ENCODE measurements around the gene RRAS2.
"Not testable (repeated sequence)": the region's sequence is repeated elsewhere in the genome, so short reads cannot be mapped to it uniquely, and the experiment has no call there.

The RRAS2 gene

DNA sequence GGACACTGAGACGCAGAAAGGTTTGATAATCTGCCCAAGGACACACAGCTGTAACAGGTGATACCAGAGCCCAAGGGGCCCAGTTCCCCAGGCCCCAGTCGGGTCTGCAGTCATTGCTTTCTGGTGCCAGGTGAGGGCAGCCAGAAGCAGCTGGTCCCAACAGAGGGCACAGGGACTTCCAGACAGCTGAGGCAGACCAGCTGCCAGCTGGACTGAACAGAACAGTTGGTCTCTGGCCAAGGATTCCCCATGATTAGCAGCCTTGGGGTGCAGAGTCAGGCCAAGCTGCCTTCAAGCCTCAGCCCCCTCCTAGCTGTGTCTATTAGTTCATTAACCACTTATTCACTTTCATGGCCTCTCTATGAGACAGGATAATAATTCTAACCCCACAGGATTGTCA is 105.6 kb downstream of the RRAS2 start:
- Mint-ChIP-seq H3K4me3 (no peak overlapping the region), H3K9me3 (no peaks in the 10 kb centered on the region), H3K27ac (no peak overlapping the region), H3K4me1 (peaks cover 10% of the 10 kb centered on the region), H3K27me3 (no peaks in the 10 kb centered on the region)
- no peak for DNase-seq
- ATAC-seq = peak; percentile 37

DNA sequence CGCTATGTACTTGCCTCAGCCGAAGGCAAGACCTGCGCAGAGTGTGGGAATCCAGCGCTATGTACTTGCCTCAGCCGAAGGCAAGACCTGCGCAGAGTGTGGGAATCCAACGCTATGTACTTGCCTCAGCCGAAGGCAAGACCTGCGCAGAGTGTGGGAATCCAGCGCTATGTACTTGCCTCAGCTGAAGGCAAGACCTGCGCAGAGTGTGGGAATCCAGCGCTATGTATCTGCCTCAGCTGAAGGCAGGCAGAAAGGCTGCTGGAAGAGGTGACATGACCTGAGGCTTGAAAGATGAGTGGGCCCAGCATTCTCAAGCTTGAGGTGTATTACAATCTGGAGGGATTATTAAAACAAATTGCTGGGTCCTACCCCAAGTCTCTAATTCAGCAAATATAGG is 106.5 kb downstream of the RRAS2 start:
- ATAC-seq, DNase-seq, H3K9me3 Mint-ChIP-seq, H3K27ac Mint-ChIP-seq, H3K4me3 Mint-ChIP-seq, H3K27me3 Mint-ChIP-seq: not testable (repeated sequence)
- H3K4me1 Mint-ChIP-seq = peaks cover 11% of the 10 kb centered on the region

DNA sequence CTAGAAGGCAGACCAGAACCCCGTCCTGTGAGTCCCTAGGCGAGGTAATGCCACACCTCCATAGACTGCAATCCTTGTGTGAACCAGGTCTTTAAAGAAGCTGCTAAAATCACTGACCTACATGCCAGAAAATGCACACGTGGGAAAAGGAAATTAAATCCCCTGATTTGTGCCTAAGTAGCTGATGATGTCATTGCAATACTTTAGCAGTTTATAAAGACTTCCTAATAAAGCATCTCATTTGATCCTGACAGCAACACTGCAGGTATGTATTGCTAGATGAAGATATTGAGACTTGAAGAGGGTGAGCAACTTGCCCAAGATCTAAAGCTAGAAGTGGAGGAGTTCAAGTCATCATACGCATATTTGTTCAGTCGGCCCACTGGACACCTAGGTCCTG is 107.2 kb downstream of the RRAS2 start:
- Mint-ChIP-seq H3K4me3 (no peak overlapping the region), H3K27ac (no peak overlapping the region), H3K4me1 (peaks cover 11% of the 10 kb centered on the region), H3K27me3 (peaks cover 5% of the 10 kb centered on the region), H3K9me3 (no peaks in the 10 kb centered on the region)
- DNase-seq = no peak
- ATAC-seq = no peak

DNA sequence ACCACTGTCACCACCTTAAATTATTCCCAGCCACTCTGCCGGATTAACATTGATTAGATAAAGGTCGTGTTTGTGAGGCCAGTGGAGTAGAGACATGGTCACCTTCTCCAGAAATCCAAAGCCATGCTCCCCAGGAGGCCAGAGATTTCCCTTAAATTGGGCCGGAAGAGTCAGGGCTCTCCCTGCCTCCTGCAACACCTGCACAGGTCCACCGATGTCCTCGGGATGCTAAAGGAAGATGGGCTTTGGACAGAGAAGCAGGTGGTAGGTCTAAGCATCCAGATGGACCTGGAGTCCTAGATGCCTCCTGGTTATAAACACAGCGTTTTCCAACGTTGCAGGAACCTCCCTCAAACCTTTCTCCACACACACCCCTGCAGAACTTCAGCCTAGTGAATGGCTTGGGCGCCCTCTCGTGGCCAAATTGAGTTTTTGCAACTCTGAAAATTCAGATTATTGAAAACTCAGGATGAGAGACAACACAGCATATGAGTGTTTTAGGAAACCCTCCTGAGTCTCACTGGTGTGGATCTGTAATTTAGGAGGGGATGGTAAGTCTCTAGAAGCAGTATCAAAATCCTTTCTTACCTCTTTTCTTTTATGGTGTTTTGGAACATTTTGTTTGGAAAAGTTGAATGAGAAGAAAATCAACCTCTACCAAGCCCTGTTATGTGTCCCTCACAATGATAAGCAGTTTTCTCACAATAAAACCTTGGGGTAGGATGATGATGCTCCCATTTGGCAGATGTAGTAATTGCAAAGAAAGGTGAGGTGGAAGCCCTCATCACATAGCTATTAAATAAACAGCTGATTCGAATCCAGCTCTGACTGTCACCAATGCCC is 109.6 kb downstream of the RRAS2 start:
- DNase-seq (peak; percentile 63 to 64), ATAC-seq (peak; percentile 53)
- Mint-ChIP-seq H3K4me3 (peak overlapping the region in 1 of 2 donors; percentile 51), H3K27ac (no peak overlapping the region), H3K9me3 (no peaks in the 10 kb centered on the region), H3K4me1 (peaks cover 11% of the 10 kb centered on the region), H3K27me3 (peaks cover 5% of the 10 kb centered on the region)

DNA sequence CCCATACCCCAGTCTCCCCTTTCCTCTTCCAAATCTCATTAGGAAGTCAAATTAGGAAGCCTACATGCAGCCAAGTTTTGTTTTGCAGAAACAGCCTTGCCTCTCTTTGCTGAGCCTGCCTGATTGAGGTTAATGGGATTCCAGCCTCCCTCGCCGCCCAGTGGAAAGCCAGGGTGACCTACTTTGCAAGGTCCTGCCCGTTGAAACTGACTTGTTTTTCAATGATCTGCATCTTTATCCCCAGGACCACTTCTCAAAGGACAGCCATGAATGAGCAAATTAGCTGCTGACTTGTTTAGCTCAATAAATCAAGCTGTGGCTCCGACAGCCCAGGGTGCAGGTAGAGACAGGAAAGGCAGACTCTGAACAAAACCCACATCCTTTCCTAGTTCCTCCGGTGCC is 110.4 kb downstream of the RRAS2 start:
- H3K9me3 Mint-ChIP-seq = no peaks in the 10 kb centered on the region
- no peak overlapping the region for H3K27ac Mint-ChIP-seq
- H3K27me3 Mint-ChIP-seq = peaks cover 5% of the 10 kb centered on the region
- DNase-seq (no peak), ATAC-seq (no peak)
- H3K4me1 Mint-ChIP-seq = peaks cover 11% of the 10 kb centered on the region
- no peak overlapping the region for H3K4me3 Mint-ChIP-seq

DNA sequence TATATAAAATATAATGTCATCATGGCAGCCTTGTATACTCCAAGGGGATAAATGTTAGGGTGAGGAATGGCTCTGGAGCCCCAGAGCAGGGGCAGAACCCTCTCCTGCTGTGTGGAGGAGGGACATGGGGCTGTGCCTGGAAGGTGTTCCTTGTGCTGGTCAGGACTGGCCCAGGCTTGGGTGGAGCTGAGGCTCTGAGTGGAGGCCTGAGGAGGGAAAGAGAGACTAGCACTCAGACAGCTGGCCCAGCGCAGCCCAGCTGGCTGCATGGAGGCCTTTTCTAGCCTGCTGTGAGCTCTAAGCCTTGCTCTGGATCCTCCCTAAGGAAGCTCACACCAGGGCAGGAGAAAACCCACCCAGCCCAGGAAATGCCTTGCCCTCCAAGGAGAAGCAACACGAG is 113.5 kb downstream of the RRAS2 start:
- Mint-ChIP-seq H3K27ac (no peak overlapping the region), H3K9me3 (no peaks in the 10 kb centered on the region), H3K4me1 (peaks cover 11% of the 10 kb centered on the region), H3K27me3 (peaks cover 5% of the 10 kb centered on the region), H3K4me3 (no peak overlapping the region)
- no peak for ATAC-seq
- no peak for DNase-seq

DNA sequence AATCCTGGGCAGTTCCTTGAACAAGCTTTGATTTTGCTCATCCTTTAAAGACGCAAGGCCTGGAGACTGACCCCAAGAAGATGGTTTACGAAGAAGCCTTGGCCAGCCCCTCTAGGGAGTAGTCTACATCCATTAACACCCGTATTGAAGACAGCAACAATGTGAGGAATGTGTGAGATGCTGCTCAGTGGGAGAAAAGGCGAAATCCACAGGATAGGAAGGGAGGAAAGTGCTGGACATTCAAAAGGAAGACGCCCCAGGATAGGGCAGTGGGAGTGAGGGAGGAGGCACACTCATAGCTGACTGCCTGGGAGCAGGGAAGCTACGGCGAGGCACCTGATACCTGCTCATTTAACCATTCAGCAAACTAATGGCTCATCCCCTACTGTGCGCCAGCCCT is 114.1 kb downstream of the RRAS2 start:
- H3K9me3 Mint-ChIP-seq = no peaks in the 10 kb centered on the region
- H3K4me3 Mint-ChIP-seq = no peak overlapping the region
- H3K27ac Mint-ChIP-seq = no peak overlapping the region
- H3K27me3 Mint-ChIP-seq = peaks cover 5% of the 10 kb centered on the region
- DNase-seq = no peak
- H3K4me1 Mint-ChIP-seq = peaks cover 11% of the 10 kb centered on the region
- no peak for ATAC-seq

DNA sequence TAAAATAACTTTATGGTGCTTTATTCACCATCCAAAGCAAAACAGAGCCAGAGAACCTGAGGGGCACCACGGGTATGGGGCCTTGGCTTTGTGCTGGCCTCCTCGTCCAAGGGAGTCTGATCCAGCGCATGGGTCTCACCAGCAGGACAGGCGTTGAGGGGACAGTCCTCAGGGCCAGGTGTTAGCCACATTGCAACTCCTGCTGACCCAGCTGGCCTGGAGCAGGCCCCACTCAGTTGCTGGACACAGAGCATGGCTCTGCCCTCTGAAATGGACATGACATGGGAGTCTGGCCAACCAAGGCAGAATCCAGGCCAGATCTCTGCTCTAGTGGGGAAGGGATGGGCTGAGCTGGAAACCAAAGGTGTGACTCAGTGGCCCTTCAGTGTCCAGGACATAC is 116.2 kb downstream of the RRAS2 start:
- H3K4me3 Mint-ChIP-seq = no peak overlapping the region
- DNase-seq (no peak), ATAC-seq (no peak)
- no peaks in the 10 kb centered on the region for H3K4me1 Mint-ChIP-seq
- no peaks in the 10 kb centered on the region for H3K9me3 Mint-ChIP-seq
- peaks cover 5% of the 10 kb centered on the region for H3K27me3 Mint-ChIP-seq
- H3K27ac Mint-ChIP-seq = peak overlapping the region in 1 of 2 donors; percentile 42

DNA sequence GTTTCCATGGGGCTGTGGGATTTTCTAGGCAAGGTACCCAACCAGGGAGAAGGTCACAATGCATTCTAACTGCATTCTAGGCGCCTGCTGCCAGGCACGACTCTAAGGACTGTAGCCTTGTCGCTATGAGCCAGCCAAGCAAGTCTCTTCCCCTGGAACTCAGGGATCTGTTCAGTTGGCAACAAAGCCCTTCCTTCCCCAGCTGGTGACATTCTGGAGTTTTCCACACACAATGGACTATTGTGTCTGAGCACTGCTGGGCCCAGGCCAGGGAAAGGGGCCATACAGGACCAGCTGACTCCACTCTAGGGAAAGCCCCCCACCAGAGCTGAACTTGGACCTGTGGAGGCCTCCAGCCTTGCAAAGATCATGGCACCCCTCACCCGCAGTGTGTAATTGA is 116.8 kb downstream of the RRAS2 start:
- no peaks in the 10 kb centered on the region for H3K9me3 Mint-ChIP-seq
- no peaks in the 10 kb centered on the region for H3K4me1 Mint-ChIP-seq
- no peaks in the 10 kb centered on the region for H3K27me3 Mint-ChIP-seq
- DNase-seq (no peak), ATAC-seq (no peak)
- no peak overlapping the region for H3K4me3 Mint-ChIP-seq
- peak overlapping the region in 1 of 2 donors; percentile 42 for H3K27ac Mint-ChIP-seq

DNA sequence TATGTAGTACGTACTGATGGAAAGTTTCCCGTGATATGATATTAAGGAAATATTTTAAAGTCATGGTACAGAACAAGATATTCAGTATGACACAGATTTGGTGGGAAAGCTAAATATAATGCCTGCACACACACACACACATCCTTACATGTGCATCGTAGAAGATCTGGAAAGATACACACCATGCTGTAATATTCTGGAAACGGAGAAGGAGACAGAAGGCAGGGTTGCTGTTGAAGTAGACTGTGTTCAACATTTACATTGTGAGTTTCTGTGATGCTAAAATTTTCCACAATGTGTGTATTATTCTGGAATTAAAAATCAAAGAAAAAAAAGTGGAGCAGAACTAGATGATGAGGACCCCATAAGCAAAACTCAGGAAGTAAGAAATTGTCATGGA is 118.0 kb downstream of the RRAS2 start:
- H3K4me3 Mint-ChIP-seq = no peak overlapping the region
- DNase-seq = no peak
- H3K27ac Mint-ChIP-seq = no peak overlapping the region
- no peak for ATAC-seq
- no peaks in the 10 kb centered on the region for H3K9me3 Mint-ChIP-seq
- H3K27me3 Mint-ChIP-seq = no peaks in the 10 kb centered on the region
- H3K4me1 Mint-ChIP-seq = no peaks in the 10 kb centered on the region

DNA sequence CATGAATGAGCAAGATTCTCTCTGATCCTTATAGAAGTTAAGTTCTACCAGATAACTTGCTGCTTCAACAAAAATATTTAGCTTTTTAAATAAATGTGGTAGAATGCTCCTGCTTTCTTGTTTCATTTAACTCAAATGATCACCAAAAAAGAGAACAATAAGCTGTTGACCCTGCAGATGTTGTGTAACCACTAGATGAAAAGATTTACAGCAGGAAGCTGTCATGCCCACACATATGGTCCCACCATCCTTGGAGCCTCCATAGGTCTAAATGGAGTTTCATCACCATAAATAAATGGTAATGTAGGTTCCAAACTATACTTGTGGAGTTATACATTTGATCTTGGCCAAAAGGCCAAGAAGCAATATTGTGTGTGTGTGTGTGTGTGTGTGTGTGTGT is 118.8 kb downstream of the RRAS2 start:
- H3K9me3 Mint-ChIP-seq = no peaks in the 10 kb centered on the region
- no peak for ATAC-seq
- DNase-seq = no peak
- no peak overlapping the region for H3K27ac Mint-ChIP-seq
- H3K27me3 Mint-ChIP-seq = no peaks in the 10 kb centered on the region
- no peaks in the 10 kb centered on the region for H3K4me1 Mint-ChIP-seq
- no peak overlapping the region for H3K4me3 Mint-ChIP-seq

DNA sequence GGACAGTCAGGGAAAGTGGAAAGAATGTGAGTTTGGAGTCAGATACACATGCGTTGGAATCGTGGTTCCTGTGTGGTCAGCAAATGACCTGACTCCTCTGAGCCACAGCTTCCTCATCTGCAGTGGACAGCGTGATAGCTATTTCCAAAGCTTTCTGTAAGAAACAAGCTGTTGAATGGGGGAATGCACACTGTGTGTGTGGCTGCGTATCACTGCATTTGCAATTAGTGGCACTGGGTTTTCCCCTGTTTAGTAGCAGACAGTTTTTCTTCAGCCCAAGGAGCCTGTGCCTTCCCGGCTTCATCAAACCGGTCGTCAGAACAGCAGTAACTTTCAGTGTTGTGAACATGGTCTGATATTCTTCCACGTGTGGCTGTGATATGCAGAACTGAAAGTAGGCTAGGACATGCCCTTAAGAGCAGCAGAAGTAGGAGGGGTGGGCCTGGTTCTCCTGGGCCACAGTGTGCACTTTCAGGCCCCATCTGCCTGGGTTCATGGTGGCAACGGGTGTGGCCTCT is 121.5 kb downstream of the RRAS2 start:
- peak overlapping the region in 1 of 2 donors; percentile 44 for H3K27ac Mint-ChIP-seq
- no peaks in the 10 kb centered on the region for H3K9me3 Mint-ChIP-seq
- H3K4me3 Mint-ChIP-seq = no peak overlapping the region
- ATAC-seq = no peak
- no peaks in the 10 kb centered on the region for H3K4me1 Mint-ChIP-seq
- no peaks in the 10 kb centered on the region for H3K27me3 Mint-ChIP-seq
- no peak for DNase-seq

DNA sequence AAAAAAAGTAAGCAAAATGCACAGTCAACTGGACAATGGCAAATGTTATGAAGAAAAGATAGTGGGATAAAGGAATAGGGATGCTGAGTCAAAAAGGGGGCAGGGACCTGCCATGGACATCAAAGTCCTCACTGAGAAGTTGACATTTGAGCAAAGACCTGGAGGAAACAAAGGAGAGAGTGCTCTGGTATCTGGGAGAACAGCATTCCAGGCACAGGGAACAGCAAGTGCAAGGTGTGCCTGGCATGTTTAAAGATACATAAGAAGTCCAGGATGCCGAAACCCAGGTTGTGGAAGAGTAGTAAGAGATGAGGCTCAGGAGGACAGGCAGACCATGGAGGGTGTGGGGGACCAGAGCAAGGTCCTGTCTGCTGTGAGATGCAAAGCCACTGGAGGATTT is 123.3 kb downstream of the RRAS2 start:
- no peaks in the 10 kb centered on the region for H3K9me3 Mint-ChIP-seq
- H3K4me1 Mint-ChIP-seq = no peaks in the 10 kb centered on the region
- H3K27ac Mint-ChIP-seq = no peak overlapping the region
- no peaks in the 10 kb centered on the region for H3K27me3 Mint-ChIP-seq
- no peak for ATAC-seq
- no peak for DNase-seq
- no peak overlapping the region for H3K4me3 Mint-ChIP-seq

DNA sequence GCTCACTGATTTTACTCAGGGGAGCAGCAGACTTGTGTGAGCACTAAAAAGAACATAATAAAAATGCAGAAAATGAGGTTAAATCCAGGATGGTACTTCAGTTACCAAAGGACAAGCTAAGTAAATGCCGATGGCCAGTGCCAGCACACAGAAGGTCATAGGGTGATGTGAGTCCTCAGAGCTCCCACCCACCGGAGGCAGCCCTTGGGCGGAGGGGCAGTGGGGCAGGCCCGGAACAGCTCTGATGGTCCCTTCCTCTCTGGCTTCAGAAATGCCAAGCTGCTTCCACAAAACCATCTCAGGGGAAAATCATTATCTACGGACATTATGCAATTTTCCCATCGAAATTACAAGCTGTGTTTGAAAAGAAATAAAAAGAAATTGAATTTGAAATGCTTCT is 124.5 kb downstream of the RRAS2 start:
- H3K9me3 Mint-ChIP-seq = no peaks in the 10 kb centered on the region
- no peak overlapping the region for H3K4me3 Mint-ChIP-seq
- H3K27me3 Mint-ChIP-seq = no peaks in the 10 kb centered on the region
- ATAC-seq (no peak), DNase-seq (no peak)
- H3K4me1 Mint-ChIP-seq = no peaks in the 10 kb centered on the region
- no peak overlapping the region for H3K27ac Mint-ChIP-seq

DNA sequence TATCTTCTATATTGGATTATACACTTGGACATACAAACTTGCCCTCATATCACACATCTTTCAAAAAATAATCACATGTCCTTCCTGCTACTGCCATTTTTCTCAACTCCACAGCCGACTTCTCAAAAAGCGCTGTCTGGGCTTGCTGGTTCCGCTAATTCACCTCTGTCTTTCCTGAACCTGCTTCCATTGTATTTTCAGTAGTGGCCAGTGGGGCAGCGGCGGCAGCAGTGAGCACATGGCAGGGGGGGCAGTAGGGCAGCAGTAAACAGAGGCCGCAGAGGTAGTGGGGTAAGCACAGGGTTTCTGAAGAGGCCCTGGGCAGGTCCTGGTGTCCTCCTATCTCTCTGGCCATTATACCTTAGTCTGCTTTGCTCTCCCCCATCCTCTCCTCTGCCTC is 126.3 kb downstream of the RRAS2 start:
- no peaks in the 10 kb centered on the region for H3K9me3 Mint-ChIP-seq
- no peak overlapping the region for H3K27ac Mint-ChIP-seq
- DNase-seq = no peak
- H3K27me3 Mint-ChIP-seq = no peaks in the 10 kb centered on the region
- ATAC-seq = no peak
- H3K4me1 Mint-ChIP-seq = no peaks in the 10 kb centered on the region
- H3K4me3 Mint-ChIP-seq = no peak overlapping the region

DNA sequence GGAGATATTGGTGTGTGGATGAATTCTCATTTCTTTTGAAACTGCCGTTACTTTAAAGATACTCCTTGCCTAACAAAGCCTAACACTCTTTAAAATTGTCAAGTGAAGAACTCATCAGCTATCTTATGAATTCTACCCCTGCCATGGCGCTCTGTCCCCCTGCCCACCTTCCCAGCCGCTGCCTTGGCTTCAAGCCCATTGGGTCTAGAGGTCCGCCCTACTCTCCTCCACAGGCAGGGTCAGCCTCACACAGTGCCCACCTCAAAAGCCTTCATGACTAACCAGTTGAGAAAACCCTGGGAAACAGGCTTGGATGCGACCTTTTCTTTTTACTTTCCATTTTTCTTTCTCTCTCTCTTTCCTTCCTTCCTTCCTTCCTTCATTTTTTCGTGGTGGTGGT is 128.6 kb downstream of the RRAS2 start:
- Mint-ChIP-seq H3K4me3 (no peak overlapping the region), H3K9me3 (no peaks in the 10 kb centered on the region), H3K27ac (no peak overlapping the region), H3K27me3 (no peaks in the 10 kb centered on the region), H3K4me1 (no peaks in the 10 kb centered on the region)
- ATAC-seq = no peak
- DNase-seq = no peak

DNA sequence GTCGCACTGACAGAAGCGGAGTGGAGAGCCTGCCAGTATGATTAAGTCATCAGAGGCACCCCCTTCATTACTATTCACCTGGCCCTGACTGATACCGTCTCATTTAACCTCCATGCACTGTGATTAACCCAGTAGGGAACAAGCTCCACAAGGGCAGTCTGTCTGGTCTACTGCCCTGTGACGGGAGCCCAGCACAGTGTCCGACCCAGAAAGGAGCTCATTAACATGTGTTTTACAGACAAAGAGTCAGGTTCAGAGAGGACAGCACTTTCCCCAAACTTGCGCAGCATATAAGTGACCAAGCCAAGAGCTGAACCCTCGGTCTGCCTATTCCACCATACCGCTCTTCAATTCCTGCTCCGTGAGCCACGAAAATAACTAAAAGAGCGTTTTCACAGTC is 129.5 kb downstream of the RRAS2 start:
- ATAC-seq (no peak), DNase-seq (no peak)
- Mint-ChIP-seq H3K27ac (no peak overlapping the region), H3K4me3 (no peak overlapping the region), H3K9me3 (no peaks in the 10 kb centered on the region), H3K4me1 (no peaks in the 10 kb centered on the region), H3K27me3 (no peaks in the 10 kb centered on the region)

Data from stimulated activated naive CD8-positive, alpha-beta T cell treated with anti-CD3 and anti-CD28 coated beads, Interleukin-15, amount 100 ng/mL, for 72 hours (primary cell).